ENCODE results near the gene ITIH5. TPM values are rescaled to one million over a fixed set of nuclear protein-coding genes. Genes with fewer than 3 reads are reported as not detected.

The ITIH5 gene
- total and polyA plus RNA-seq, 2 of the 13 experiments (the other 11 are each of a cell fraction or from before 2014, with no cell fraction given), result 4.7 to 8.9 TPM

- TF ChIP-seq, protein P1, sequence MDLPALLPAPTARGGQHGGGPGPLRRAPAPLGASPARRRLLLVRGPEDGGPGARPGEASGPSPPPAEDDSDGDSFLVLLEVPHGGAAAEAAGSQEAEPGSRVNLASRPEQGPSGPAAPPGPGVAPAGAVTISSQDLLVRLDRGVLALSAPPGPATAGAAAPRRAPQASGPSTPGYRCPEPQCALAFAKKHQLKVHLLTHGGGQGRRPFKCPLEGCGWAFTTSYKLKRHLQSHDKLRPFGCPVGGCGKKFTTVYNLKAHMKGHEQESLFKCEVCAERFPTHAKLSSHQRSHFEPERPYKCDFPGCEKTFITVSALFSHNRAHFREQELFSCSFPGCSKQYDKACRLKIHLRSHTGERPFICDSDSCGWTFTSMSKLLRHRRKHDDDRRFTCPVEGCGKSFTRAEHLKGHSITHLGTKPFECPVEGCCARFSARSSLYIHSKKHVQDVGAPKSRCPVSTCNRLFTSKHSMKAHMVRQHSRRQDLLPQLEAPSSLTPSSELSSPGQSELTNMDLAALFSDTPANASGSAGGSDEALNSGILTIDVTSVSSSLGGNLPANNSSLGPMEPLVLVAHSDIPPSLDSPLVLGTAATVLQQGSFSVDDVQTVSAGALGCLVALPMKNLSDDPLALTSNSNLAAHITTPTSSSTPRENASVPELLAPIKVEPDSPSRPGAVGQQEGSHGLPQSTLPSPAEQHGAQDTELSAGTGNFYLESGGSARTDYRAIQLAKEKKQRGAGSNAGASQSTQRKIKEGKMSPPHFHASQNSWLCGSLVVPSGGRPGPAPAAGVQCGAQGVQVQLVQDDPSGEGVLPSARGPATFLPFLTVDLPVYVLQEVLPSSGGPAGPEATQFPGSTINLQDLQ (CRISPR knock-in tag; IDR thresholded peaks at IDR 0.05), result no peak
- TF ChIP-seq POGK (CRISPR knock-in tag; conservative IDR thresholded peaks at IDR 0.05) (no peak), ATM (IDR thresholded peaks at IDR 0.05; ENCODE audit: borderline replicate concordance) (no peak), HIC2 (CRISPR knock-in tag; IDR thresholded peaks at IDR 0.05; ENCODE audit: low read depth) (no peak), SRY (CRISPR knock-in tag; IDR thresholded peaks at IDR 0.05) (no peak), ATF7 (IDR thresholded peaks at IDR 0.05) (peak; percentile 37; the same call in 1 of the 2 replicates), ATF7 (CRISPR knock-in tag; IDR thresholded peaks at IDR 0.05) (no peak), NCOA5 (CRISPR knock-in tag; IDR thresholded peaks at IDR 0.05) (no peak), ZNF33B (CRISPR knock-in tag; IDR thresholded peaks at IDR 0.05) (no peak), MED8 (CRISPR knock-in tag; IDR thresholded peaks at IDR 0.05; ENCODE audit: insufficient replicate concordance) (peak; percentile 69), SOX13 (IDR thresholded peaks at IDR 0.05) (peak; percentile 99), SOX13 (CRISPR knock-in tag; conservative IDR thresholded peaks at IDR 0.05 in 1 of 2, IDR thresholded peaks at IDR 0.05 in 1 of 2) (peak in 1 of 2 experiments; percentile 100; a peak in 2 of 4 replicates), KAT8 (CRISPR knock-in tag; IDR thresholded peaks at IDR 0.05) (peak; percentile 66; the same call in 1 of the 2 replicates), ZNF224 (CRISPR knock-in tag; IDR thresholded peaks at IDR 0.05) (no peak; the same call in 1 of the 2 replicates), KLF6 (CRISPR knock-in tag; IDR thresholded peaks at IDR 0.05) (peak; percentile 26; the same call in 1 of the 2 replicates), MAFF (IDR thresholded peaks at IDR 0.05; ENCODE audit: low read depth, low read length) (peak; percentile 50), TOE1 (CRISPR knock-in tag; IDR thresholded peaks at IDR 0.05) (0 out of 2 replicates have a peak, but pooled peaks have one; percentile 42), ZNF816 (CRISPR knock-in tag; IDR thresholded peaks at IDR 0.05; ENCODE audit: borderline replicate concordance) (no peak), IKZF4 (CRISPR knock-in tag; IDR thresholded peaks at IDR 0.05; ENCODE audit: borderline replicate concordance, low read depth, not compliant biosample characterization) (no peak)
- TF ChIP-seq, protein P2, sequence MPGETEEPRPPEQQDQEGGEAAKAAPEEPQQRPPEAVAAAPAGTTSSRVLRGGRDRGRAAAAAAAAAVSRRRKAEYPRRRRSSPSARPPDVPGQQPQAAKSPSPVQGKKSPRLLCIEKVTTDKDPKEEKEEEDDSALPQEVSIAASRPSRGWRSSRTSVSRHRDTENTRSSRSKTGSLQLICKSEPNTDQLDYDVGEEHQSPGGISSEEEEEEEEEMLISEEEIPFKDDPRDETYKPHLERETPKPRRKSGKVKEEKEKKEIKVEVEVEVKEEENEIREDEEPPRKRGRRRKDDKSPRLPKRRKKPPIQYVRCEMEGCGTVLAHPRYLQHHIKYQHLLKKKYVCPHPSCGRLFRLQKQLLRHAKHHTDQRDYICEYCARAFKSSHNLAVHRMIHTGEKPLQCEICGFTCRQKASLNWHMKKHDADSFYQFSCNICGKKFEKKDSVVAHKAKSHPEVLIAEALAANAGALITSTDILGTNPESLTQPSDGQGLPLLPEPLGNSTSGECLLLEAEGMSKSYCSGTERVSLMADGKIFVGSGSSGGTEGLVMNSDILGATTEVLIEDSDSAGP (CRISPR knock-in tag; IDR thresholded peaks at IDR 0.05; ENCODE audit: borderline replicate concordance), result no peak
- TF ChIP-seq, protein P3, sequence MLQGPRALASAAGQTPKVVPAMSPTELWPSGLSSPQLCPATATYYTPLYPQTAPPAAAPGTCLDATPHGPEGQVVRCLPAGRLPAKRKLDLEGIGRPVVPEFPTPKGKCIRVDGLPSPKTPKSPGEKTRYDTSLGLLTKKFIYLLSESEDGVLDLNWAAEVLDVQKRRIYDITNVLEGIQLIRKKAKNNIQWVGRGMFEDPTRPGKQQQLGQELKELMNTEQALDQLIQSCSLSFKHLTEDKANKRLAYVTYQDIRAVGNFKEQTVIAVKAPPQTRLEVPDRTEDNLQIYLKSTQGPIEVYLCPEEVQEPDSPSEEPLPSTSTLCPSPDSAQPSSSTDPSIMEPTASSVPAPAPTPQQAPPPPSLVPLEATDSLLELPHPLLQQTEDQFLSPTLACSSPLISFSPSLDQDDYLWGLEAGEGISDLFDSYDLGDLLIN (CRISPR knock-in tag; IDR thresholded peaks at IDR 0.05; ENCODE audit: borderline replicate concordance), result no peak
These were observed 33.9 kb upstream of the ITIH5 start (continued) for GRCh38 chr10:7700577-7701125.
